Mucosa of descending colon (tissue), 3 donors: ENCODE results near the gene CNTN2. TPM values are rescaled to one million over a fixed set of nuclear protein-coding genes. Genes with fewer than 3 reads are reported as not detected.

Source experiments
- ATAC-seq: fragments of 200-7000 bp; cut with Tn5 transposase; one replicate; pipeline ENCODE4 v1.9.1; 2020; ENCODE audit warnings: mild to moderate bottlenecking, moderate library complexity
- DNase-seq, 3 donors: peaks; one replicate each; pipeline ENCODE4 v3.0.0-alpha.2; 2020
- H3K36me3 ChIP-seq: fragments of 200-600 bp; one replicate; pipeline ENCODE4 v1.8.0; 2021; ENCODE audit warnings: low read depth, mild to moderate bottlenecking
- H3K4me1 ChIP-seq: fragments of 200-600 bp; one replicate; pipeline ENCODE4 v1.8.0; 2021; ENCODE audit warnings: low read depth, mild to moderate bottlenecking
- H3K4me3 ChIP-seq: fragments of 200-600 bp; one replicate; pipeline ENCODE4 v1.8.0; 2021; ENCODE audit warnings: mild to moderate bottlenecking
- H3K9me3 ChIP-seq: fragments of 200-600 bp; one replicate; pipeline ENCODE4 v1.8.0; 2021; ENCODE audit warnings: mild to moderate bottlenecking
- CTCF ChIP-seq: fragments of 200-600 bp; IDR thresholded peaks from one replicate; pipeline ENCODE4 v1.8.0; 2022; ENCODE audit warnings: antibody characterized with exemption, mild to moderate bottlenecking
- intact Hi-C, 2 donors: fragments of 100-400 bp; cut with DNase I in 1 of 2; cut with micrococcal nuclease in 1 of 2; formaldehyde crosslinking; loops; one replicate each; pipeline versions ENCODE4 v1.11.0 to v1.11.1; 2022; cut with DNase I, micrococcal nuclease
- total RNA-seq, 3 donors: library from RNA; stranded (reverse); fragmentation: NEBNext Ultra II Directional in 2 of 3; extraction: Animal tissue kit (Norgen Biotek cat#: 25700) in 2 of 3; gene quantifications; one replicate each; pipeline versions ENCODE4 v1.2.1 to v1.2.4, GENCODE V29; 2021 to 2023
- donor health status: DM: no; HTN: no; CAD: no; lungs with moderate emphysema.
- donor health status: DM: no; HTN: no; CAD: no.
- donor health status: DM: no; HTN: yes; CAD: no.

CNTN2 gene
- total RNA-seq, 3 donors from 2014 or later: 0.43 to 6.8 (median 0.51) TPM

- TF ChIP-seq CTCF: no peak
- Histone ChIP-seq H3K9me3 (no peaks in the 10 kb centered on the region), H3K36me3 (no peaks in the 10 kb centered on the region), H3K4me3 (no peak overlapping the region), H3K4me1 (peaks cover 2% of the 10 kb centered on the region)
- no peak for DNase-seq
- ATAC-seq: no peak
- intact Hi-C loops: loop anchor here (5.0 kb wide), 1 partner anchor 78 kb away; no protein-coding TSS in a partner anchor
Measured at GRCh38 chr1:205064741-205065316, 21.8 kb downstream of the CNTN2 start.

GRCh38 chr1:205065666-205066065, 22.7 kb downstream of the CNTN2 start:
- peaks cover 2% of the 10 kb centered on the region for H3K4me1 ChIP-seq
- no peak for DNase-seq
- no peak for ATAC-seq
- intact Hi-C loops: no loop called here
- no peak for TF ChIP-seq CTCF
- no peak overlapping the region for H3K4me3 ChIP-seq
- no peaks in the 10 kb centered on the region for H3K36me3 ChIP-seq
- H3K9me3 ChIP-seq: no peaks in the 10 kb centered on the region

- intact Hi-C loops: no loop called here
- Histone ChIP-seq H3K9me3 (no peaks in the 10 kb centered on the region), H3K4me1 (peaks cover 2% of the 10 kb centered on the region), H3K36me3 (no peaks in the 10 kb centered on the region), H3K4me3 (no peak overlapping the region)
- peak in 1 of 3 donors; percentile 7 for DNase-seq
- ATAC-seq: no peak
- no peak for TF ChIP-seq CTCF
Measured at GRCh38 chr1:205066141-205066818, 23.3 kb downstream of the CNTN2 start.

- DNase-seq (no peak), ATAC-seq (no peak)
- intact Hi-C loops: no loop called here
- Histone ChIP-seq H3K36me3 (no peaks in the 10 kb centered on the region), H3K4me3 (no peak overlapping the region), H3K9me3 (no peaks in the 10 kb centered on the region), H3K4me1 (no peaks in the 10 kb centered on the region)
- no peak for TF ChIP-seq CTCF
Measured at GRCh38 chr1:205067031-205067430, 24.0 kb downstream of the CNTN2 start.

GRCh38 chr1:205068001-205068400, 25.0 kb downstream of the CNTN2 start:
- no peaks in the 10 kb centered on the region for H3K9me3 ChIP-seq
- H3K4me3 ChIP-seq: no peak overlapping the region
- H3K36me3 ChIP-seq: no peaks in the 10 kb centered on the region
- no peaks in the 10 kb centered on the region for H3K4me1 ChIP-seq
- TF ChIP-seq CTCF: no peak
- intact Hi-C loops: no loop called here
- DNase-seq: no peak
- no peak for ATAC-seq
